GM18909 (cell line): Measurements from ENCODE around the gene KRT38.
"Not testable (repeated sequence)": the region's sequence is repeated elsewhere in the genome, so short reads cannot be mapped to it uniquely, and the experiment has no call there.

Experiments used
- ATAC-seq: cut with Tn5 transposase; IDR thresholded peaks from one replicate; pipeline ENCODE4 v1.9.1; 2021; ENCODE audit warnings: mild to moderate bottlenecking; ENCODE audit not compliant: unreplicated experiment, poor library complexity

KRT38 gene

DNA sequence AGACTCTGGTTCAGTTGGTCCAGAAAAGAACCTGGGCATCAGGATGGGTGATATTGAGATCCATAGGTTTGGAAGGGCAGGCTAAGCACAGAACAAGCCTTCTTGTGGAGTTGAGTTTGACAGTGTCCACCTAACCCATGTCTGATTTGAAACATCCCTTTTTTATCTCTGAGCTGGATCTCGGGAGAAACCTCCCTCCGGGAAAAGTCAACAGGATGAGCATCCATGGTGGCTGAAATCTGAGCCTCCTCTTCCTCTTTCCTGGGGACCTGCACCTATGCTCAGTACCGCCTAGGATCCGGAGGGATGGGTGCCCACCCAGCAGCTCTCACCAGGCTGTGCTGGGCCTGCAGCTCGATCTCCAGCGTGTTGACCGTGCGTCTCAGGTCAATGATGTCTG lies 23.0 kb upstream of the KRT38 start:
- no peak for ATAC-seq

- no peak for ATAC-seq
Measured at GRCh38 chr17:41462705-41463104, 21.9 kb upstream of the KRT38 start.

DNA sequence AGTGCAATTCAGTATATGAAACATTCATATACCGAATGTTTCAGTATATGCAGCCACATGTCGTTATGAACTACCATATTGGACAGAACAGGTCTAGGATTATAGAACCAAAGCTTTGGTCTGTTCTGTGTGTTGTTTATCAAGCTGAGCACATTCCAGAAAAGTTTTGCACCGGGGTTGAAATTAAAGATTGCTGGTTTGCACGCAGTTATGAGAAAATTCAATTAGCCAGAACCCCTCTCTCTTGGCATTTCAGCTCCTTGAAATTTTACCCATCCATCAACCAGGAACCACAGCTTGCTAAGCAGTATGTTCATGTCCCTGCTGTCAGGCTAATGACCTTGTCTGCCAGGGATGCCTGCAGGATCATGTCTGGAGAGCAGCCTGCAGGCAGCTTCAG lies 16.9 kb upstream of the KRT38 start:
- ATAC-seq, result no peak

- no peak for ATAC-seq
Measured at GRCh38 chr17:41456204-41456603, 15.4 kb upstream of the KRT38 start.

GRCh38 chr17:41455236-41455635 lies 14.5 kb upstream of the KRT38 start:
- no peak for ATAC-seq

- no peak for ATAC-seq
Measured at GRCh38 chr17:41453066-41453465, 12.3 kb upstream of the KRT38 start.

DNA sequence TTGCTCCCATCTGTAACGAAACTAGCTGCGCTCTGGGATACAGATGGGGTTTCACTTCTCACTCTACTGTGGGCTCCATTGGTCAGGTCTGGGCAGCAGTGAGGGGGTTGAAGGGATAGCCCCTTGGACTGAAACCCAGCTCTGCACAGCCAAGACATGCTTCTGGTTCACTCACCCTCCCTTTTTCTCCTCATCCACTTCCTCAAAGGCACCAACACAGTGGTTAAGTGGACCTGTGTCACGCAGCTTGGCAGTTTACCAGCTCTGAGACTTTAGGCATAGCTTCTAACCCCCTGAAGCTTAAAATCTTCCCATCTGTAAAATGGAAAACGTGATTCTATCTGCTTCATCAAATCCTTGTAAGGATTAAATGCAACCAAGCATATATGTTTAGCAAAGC lies 11.5 kb upstream of the KRT38 start:
- no peak for ATAC-seq

DNA sequence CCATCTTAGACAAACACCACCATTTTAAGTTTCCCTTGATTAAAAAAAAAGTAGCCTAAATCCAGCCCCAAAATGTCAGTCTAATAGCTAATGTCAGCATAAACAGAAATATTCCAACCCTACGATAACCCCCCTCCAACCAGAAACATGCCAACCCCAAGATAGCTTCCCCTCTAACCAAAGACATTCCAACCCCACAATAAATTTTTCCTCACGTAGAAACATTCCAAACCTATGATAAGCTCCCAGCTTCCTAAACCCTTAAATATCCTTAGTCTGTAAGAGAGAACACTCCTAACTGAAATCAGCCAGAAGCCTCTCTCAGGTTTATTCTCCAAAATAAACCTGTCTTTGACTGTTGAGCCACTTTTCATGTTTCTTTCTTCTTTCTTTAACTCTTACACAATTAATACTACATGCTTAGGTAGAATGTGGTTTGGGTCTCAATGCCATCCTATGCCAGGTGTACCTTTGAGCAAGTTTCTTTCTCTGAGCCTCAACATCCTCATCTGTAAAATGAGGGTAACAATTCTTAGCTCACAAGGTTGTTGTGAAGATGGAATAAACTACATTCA lies 10.5 kb upstream of the KRT38 start:
- no peak for ATAC-seq

GRCh38 chr17:41449008-41449407 lies 8.2 kb upstream of the KRT38 start:
- no peak for ATAC-seq

- ATAC-seq, result no peak
Measured at GRCh38 chr17:41448506-41448905, 7.7 kb upstream of the KRT38 start.

- ATAC-seq, result no peak
Measured at GRCh38 chr17:41446806-41447205, 6.0 kb upstream of the KRT38 start.

DNA sequence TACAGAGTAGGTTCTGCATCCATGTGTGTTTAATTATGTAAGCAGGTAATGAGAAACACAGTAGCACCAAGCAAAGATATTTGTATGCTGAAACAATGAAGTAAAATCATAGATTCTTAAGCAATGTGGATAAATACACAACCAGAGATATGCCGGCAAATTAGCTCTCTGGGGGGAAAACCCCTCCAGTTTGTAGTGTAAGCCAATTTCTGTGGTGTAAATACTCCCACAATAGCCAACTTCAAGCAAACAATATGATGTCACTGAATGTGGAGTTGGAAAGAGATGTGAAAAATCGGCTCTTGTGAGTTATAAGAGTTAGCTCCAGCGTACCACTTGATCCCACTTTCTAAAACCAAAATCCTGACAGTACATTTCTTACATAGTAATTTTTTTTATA lies 3.9 kb upstream of the KRT38 start:
- no peak for ATAC-seq

DNA sequence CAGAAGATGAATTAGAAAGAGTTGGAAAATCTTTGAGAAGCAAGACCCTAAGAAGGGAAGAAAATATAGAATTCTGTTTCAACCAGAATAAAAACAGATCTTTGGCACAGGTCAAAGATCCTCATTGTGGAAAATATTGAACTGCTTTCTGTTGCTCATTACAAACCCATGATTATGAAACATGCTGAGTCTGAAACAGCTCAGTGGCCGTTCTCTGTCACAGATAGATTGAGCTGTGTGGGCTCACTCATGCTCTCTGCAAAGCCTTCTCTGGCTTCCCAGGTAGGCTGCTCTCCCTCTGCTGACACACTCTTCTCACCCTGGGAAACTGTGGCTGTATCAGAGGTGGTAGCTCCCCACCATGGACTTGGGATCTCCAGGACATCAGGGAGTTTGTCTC lies 3.4 kb upstream of the KRT38 start:
- ATAC-seq, result no peak

DNA sequence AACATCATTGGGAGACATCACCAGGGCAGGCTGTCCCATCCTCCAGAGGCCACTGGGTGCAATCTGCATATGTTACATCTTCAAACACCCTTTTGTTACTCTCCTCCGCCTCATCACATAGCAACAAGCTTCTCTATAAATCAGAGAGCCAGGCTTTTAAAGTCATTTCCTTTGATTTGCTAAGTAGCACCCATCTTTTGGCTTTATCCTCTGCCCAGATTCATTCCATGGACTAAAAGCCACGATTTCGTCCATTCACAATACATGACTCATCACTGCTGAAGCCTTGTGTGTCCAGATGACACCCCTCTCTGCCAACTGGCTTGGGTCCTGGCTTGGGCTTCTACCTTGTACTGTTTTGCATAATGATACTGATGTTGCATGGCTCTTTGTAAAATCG lies 2.0 kb upstream of the KRT38 start:
- ATAC-seq, result no peak

DNA sequence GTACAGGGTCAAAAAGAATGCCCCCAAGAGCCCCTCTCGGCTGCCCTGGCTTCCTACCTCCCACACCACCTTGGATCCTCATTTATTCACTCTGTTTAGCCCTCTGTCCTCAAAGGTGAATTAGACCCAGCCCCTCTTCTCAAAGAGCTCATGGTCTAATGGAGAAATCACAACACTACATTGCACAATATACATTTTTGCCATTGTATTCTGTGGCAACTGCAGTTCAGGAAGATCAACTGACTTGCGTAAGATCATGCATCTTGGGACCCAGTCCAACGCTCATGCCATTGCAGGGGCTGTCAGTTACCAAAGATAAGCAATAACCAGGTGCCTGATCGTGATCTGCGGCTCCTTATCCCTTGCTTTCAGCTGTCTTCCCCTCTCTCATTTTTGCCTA lies 1.4 kb downstream of the KRT38 start:
- no peak for ATAC-seq

- ATAC-seq, result no peak
Measured at GRCh38 chr17:41437769-41438168, 3.0 kb downstream of the KRT38 start.

DNA sequence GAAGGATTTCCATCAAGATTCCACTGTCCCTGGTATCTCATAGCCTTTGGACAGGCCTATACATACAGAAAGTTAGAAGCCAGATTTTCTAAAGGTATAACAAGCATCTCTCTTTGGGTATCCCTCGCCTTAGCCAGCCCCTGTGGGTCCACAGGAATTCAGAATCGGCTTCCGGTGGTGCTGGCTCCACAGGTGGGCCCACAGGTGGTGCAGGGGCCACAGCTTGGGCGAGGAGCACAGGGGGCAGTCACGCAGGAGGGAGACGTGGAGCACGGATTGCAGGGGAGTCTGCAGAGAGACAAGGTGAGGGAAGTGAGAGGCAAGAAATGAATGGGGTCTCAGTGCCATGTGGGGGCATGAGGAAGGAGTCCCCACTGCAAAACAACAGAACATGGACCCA lies 3.5 kb downstream of the KRT38 start:
- ATAC-seq, result no peak

DNA sequence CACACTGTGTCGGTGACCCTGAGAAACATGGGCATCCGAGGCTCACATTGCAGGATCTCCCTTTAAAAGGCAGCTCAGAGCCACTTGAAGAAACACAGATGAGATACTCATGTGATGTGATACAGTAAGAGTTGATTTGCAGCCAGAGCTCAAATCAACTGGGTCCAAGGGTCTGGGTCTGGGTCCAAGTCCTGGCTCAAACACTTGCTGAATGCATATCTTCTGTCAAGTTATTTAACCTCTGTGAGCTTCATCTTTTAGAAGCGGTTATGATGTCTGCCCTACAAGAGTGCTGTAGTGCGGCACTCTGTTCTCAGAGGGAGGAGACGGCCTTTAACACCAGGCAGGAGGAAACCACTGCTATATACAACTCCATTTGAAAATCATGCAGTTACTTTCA lies 6.4 kb downstream of the KRT38 start:
- no peak for ATAC-seq

DNA sequence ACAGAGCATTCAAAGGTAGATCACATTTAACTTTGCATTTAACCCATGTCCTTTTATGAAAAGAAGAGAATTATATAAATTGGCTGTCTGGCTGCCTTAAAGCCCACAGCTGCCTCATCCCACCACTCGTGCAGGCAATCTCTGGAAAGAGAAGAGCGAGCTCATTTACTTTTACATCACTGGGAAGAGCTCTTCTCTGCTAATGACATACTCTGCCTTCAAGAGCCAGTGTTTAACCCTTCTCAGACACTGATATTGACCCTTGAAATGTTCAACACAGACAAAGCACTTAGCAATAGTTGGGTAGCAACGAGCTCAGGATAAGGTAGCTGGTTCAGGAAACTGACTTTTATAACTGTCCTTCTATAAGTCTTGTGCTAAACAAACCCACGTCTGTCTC lies 6.8 kb downstream of the KRT38 start:
- no peak for ATAC-seq

- no peak for ATAC-seq
Measured at GRCh38 chr17:41433586-41433985, 7.2 kb downstream of the KRT38 start.

DNA sequence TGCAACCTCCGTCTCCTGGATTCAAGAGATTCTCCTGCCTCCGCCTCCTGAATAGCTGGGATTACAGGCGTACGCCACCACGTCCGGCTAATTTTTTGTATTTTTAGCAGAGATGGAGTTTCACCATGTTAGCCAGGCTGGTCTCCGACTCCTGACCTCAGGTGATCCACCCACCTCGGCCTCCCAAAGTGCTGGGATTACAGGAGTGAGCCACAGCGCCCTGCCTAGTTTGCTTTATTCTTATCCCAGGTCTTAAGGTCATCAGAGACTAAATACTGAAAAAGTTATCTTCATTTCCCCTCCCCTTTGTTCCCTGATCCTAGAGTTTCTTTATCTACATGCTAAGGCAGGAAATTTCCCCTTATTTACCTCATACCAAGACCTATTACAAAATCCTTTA lies 10.4 kb downstream of the KRT38 start:
- ATAC-seq, result not testable (repeated sequence)

DNA sequence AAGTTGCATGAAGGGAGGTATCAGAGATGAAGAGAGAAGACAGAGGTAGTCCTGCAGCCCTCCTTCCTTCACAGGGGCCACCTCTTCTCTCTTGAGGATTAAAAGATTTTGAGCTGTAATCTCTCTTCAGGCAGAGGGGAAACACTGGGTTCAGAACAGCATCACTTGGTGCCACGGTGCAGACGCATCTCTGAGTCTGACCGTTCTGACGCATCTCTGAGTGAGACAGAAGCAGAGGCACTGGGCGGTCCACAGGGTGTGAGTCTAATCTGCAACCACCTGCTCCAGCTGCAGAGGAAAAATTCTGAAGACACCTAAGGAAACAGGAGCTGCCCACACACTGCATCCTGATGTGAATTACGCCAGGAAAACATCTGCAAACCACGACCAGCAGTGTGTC lies 11.1 kb downstream of the KRT38 start:
- no peak for ATAC-seq
